ENCODE data around the gene ACSF3.

- TF ChIP-seq CTCF (IDR thresholded peaks at IDR 0.05): no peak
- no peak for TF ChIP-seq POLR2A (IDR thresholded peaks at IDR 0.05)
These were observed 90.5 kb downstream of the ACSF3 start for GRCh38 chr16:89183975-89184676.

All from sigmoid colon (tissue), 3 donors.